Lower leg skin (tissue), 4 donors: ENCODE data around the gene BUD13. TPM values are rescaled to one million over a fixed set of nuclear protein-coding genes. Genes with fewer than 3 reads are reported as not detected.

ENCODE experiments used
- DNase-seq, 2 donors: peaks; one replicate each; pipeline ENCODE4 v3.0.0-alpha.2; 2019; ENCODE audit warnings: low spot score in 2 of 2
- H3K4me3 ChIP-seq: fragments of 200-600 bp; sonication (generic); 2 replicates; pipeline ENCODE4 v1.5.1; 2017; ENCODE audit warnings: mild to moderate bottlenecking, low read depth; ENCODE audit not compliant: poor library complexity, severe bottlenecking
- CTCF ChIP-seq, 3 donors: fragments of 450-650 bp; IDR thresholded peaks; one replicate each; pipeline ENCODE4 v1.5.1; 2016; ENCODE audit warnings: antibody characterized with exemption in 3 of 3, mild to moderate bottlenecking in 3 of 3, moderate library complexity in 2 of 3
- POLR2A ChIP-seq, 2 donors: fragments of 450-650 bp; IDR thresholded peaks; one replicate each; pipeline ENCODE4 v1.6.1; 2016 to 2017; ENCODE audit warnings: antibody characterized with exemption in 2 of 2, mild to moderate bottlenecking in 1 of 2, moderate library complexity in 1 of 2
- WGBS, 2 donors: methylation state at CpG; one replicate each; pipeline ENCODE4 v1.1.5; 2018; 5-methylcytosine and 5-hydroxymethylcytosine counted together
- intact Hi-C: fragments of 100-400 bp; cut with DNase I; formaldehyde crosslinking; loops from one replicate; pipeline ENCODE4 v1.15.0; 2023; ENCODE audit warnings: low total_unique reads
- total RNA-seq, 4 donors: library from RNA; depleted of rRNA; stranded (reverse); fragments of >200 nt; gene quantifications; one replicate each; pipeline ENCODE4 v1.1.0, GENCODE V29; 2016

Gene BUD13
- total RNA-seq, 4 donors from 2014 or later: 13.8 to 17.2 (median 15.8) TPM

- no peak overlapping the region for H3K4me3 ChIP-seq
- TF ChIP-seq CTCF (IDR thresholded peaks at IDR 0.05): no peak
- no peak for TF ChIP-seq POLR2A (IDR thresholded peaks at IDR 0.05)
- 77 to 86% methylated on average over 2 of the region's 2 CpGs for WGBS, 2 donors
- intact Hi-C loops: loop anchor here (5.0 kb wide), 1 partner anchor 312 kb away; no protein-coding TSS in a partner anchor
- peak in 1 of 2 donors; percentile 37 for DNase-seq
Observed at GRCh38 chr11:116794851-116795250, 22.1 kb upstream of the BUD13 start.

- DNase-seq: no peak
- 98 to 100% methylated on average over 1 of the region's 1 CpG for WGBS, 2 donors
- TF ChIP-seq POLR2A (IDR thresholded peaks at IDR 0.05) (no peak), CTCF (IDR thresholded peaks at IDR 0.05) (no peak)
- no peak overlapping the region for H3K4me3 ChIP-seq
- intact Hi-C loops: loop anchor here (5.0 kb wide), 1 partner anchor 314 kb away; no protein-coding TSS in a partner anchor
Observed at GRCh38 chr11:116793772-116794097, 20.9 kb upstream of the BUD13 start.

- peak in 1 of 2 donors; percentile 7 for DNase-seq
- 75 to 84% methylated on average over 8 of the region's 8 CpGs for WGBS, 2 donors
- intact Hi-C loops: loop anchor here (5.0 kb wide), 1 partner anchor 314 kb away; no protein-coding TSS in a partner anchor
- H3K4me3 ChIP-seq: no peak overlapping the region
- TF ChIP-seq CTCF (IDR thresholded peaks at IDR 0.05) (no peak), POLR2A (IDR thresholded peaks at IDR 0.05) (no peak)
Observed at GRCh38 chr11:116792869-116793771, 20.3 kb upstream of the BUD13 start.

GRCh38 chr11:116792144-116792868 is 19.5 kb upstream of the BUD13 start:
- intact Hi-C loops: loop anchor here (5.0 kb wide), 1 partner anchor 315 kb away; no protein-coding TSS in a partner anchor
- H3K4me3 ChIP-seq: no peak overlapping the region
- TF ChIP-seq CTCF (IDR thresholded peaks at IDR 0.05) (no peak), POLR2A (IDR thresholded peaks at IDR 0.05) (no peak)
- peak in 1 of 2 donors; percentile 64 for DNase-seq
- WGBS, 2 donors: 75 to 79% methylated on average over 8 of the region's 8 CpGs

- H3K4me3 ChIP-seq: no peak within 1 kb of the TSS
- no peak for TF ChIP-seq POLR2A (IDR thresholded peaks at IDR 0.05)
- TF ChIP-seq CTCF (IDR thresholded peaks at IDR 0.05): no peak
- 84 to 88% methylated on average over 7 of the region's 7 CpGs for WGBS, 2 donors
- intact Hi-C loops: loop anchor here (5.0 kb wide), 1 partner anchor 316 kb away; no protein-coding TSS in a partner anchor
- no peak for DNase-seq
Observed at GRCh38 chr11:116791813-116792143, 19.0 kb upstream of the BUD13 start, which contains the start of gene APOA5. TSS of gene APOA5 (minus strand) at chr11:116791879. CDS start at chr11:116791860, 19 bp downstream.
